Body of pancreas (tissue), 4 donors: ENCODE measurements around the gene ANKRD17.

Experiments
- CTCF ChIP-seq, 7 experiments: fragments of 450-650 bp in 4 of 7; fragments of 200-600 bp in 3 of 7; sonication (generic) in 3 of 7; IDR thresholded peaks; one replicate each; pipeline ENCODE4 v1.5.1; 2016 to 2019; ENCODE audit warnings: antibody characterized with exemption in 7 of 7
- POLR2A ChIP-seq, 3 donors: fragments of 450-650 bp; IDR thresholded peaks; one replicate each; pipeline ENCODE4 v1.6.1; 2016; ENCODE audit warnings: antibody characterized with exemption in 3 of 3, mild to moderate bottlenecking in 2 of 3

DNA sequence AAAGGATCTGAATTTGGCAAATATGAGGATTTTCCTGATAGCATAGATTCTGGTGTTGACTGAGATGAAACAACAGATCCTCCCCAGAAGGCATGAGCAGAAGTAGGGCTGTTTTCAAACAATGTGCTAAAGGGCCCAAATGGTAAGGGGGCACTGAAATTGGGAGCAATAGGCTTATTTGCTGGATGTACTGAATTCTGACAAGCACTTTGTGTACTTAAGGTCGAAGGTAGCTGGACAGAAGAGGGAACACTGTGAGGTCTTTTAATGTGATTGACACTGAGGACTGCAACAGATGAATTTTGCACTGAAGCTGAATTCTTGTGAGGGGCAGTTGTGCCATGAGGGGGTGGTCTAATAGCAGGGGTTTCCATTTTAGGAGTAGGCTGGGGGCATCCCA lies 167.9 kb downstream of the ANKRD17 start:
- TF ChIP-seq CTCF (IDR thresholded peaks at IDR 0.05), result no peak
- TF ChIP-seq POLR2A (IDR thresholded peaks at IDR 0.05), result no peak
